Measurements from ENCODE around the gene PLEKHG2. TPM values are rescaled to one million over a fixed set of nuclear protein-coding genes. Genes with fewer than 3 reads are reported as not detected.

The PLEKHG2 gene
- total and polyA plus RNA-seq, 9 of the 15 experiments (the other 6 are each of a cell fraction or from before 2014, with no cell fraction given): 0.98 to 45.7 (median 9.8) TPM

DNA sequence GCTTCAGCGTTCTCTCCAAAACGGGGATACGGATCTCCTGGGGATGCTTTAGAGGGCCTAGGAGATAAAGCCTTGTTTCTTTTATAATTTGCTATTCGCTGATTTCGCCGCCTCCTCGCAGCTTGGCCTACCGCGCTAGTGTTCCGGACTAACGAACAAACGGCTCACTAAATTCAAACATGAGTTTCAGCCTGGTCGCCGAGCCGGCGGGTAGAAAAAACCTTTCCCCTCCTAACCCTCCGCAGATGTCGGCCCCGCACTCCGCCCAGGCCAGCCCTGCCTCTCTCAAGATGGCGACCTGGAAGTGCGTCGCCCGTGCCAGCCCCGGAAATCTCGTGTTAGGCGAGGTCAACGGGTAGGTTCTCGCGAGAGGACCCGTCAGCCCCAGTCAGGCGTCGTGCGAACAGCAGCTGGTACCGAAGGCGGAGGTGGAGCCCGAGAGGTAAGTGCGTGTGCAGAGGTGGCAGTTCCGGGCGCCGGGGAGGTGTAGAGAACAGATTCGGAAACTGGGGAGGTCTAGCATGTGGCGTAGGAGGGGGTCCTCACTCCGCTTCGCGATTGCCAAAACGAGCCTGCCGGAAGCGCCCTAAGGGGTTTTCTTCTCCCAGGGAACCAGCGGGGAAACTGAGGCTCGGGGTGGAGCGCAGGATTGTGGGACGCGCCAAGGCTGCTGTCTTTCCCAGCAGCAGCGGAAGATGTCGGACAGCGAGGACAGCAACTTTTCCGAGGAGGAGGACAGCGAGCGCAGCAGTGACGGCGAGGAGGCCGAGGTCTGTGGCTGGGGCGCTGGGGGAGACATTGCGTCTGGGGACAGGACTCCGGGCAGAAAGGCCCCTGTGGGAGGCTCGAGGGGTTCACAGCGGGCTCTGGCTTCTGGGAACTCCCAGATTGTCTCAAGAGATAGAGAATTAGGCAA, 33.0 kb downstream of the PLEKHG2 start, which contains the start of gene SUPT5H (continued):
- TF ChIP-seq, protein P1, sequence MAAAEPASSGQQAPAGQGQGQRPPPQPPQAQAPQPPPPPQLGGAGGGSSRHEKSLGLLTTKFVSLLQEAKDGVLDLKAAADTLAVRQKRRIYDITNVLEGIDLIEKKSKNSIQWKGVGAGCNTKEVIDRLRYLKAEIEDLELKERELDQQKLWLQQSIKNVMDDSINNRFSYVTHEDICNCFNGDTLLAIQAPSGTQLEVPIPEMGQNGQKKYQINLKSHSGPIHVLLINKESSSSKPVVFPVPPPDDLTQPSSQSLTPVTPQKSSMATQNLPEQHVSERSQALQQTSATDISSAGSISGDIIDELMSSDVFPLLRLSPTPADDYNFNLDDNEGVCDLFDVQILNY (CRISPR knock-in tag; IDR thresholded peaks at IDR 0.05): no peak
- TF ChIP-seq ILF3 (IDR thresholded peaks at IDR 0.05; ENCODE audit: borderline replicate concordance) (no peak), ZNF224 (CRISPR knock-in tag; IDR thresholded peaks at IDR 0.05) (no peak), XRCC3 (IDR thresholded peaks at IDR 0.05) (no peak), STAT5B (CRISPR knock-in tag; IDR thresholded peaks at IDR 0.05) (no peak), ZNF583 (CRISPR knock-in tag; IDR thresholded peaks at IDR 0.05) (no peak), CTBP1 (IDR thresholded peaks at IDR 0.05; ENCODE audit: borderline replicate concordance) (peak; percentile 62; the same call in 1 of the 2 replicates), ELF1 (tag; IDR thresholded peaks at IDR 0.05) (peak; percentile 96), ZNF239 (CRISPR knock-in tag; IDR thresholded peaks at IDR 0.05) (no peak), ZNF551 (CRISPR knock-in tag; IDR thresholded peaks at IDR 0.05) (no peak), SIRT6 (IDR thresholded peaks at IDR 0.05; ENCODE audit: low read depth, low read length) (no peak), TAF1 (IDR thresholded peaks at IDR 0.05; ENCODE audit: control insufficient read depth, extremely low read depth, insufficient read depth, low read length, severe bottlenecking) (peak; percentile 72), SOX6 (IDR thresholded peaks at IDR 0.05) (no peak)
- TF ChIP-seq, protein P2, sequence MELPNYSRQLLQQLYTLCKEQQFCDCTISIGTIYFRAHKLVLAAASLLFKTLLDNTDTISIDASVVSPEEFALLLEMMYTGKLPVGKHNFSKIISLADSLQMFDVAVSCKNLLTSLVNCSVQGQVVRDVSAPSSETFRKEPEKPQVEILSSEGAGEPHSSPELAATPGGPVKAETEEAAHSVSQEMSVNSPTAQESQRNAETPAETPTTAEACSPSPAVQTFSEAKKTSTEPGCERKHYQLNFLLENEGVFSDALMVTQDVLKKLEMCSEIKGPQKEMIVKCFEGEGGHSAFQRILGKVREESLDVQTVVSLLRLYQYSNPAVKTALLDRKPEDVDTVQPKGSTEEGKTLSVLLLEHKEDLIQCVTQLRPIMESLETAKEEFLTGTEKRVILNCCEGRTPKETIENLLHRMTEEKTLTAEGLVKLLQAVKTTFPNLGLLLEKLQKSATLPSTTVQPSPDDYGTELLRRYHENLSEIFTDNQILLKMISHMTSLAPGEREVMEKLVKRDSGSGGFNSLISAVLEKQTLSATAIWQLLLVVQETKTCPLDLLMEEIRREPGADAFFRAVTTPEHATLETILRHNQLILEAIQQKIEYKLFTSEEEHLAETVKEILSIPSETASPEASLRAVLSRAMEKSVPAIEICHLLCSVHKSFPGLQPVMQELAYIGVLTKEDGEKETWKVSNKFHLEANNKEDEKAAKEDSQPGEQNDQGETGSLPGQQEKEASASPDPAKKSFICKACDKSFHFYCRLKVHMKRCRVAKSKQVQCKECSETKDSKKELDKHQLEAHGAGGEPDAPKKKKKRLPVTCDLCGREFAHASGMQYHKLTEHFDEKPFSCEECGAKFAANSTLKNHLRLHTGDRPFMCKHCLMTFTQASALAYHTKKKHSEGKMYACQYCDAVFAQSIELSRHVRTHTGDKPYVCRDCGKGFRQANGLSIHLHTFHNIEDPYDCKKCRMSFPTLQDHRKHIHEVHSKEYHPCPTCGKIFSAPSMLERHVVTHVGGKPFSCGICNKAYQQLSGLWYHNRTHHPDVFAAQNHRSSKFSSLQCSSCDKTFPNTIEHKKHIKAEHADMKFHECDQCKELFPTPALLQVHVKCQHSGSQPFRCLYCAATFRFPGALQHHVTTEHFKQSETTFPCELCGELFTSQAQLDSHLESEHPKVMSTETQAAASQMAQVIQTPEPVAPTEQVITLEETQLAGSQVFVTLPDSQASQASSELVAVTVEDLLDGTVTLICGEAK (IDR thresholded peaks at IDR 0.05): peak; percentile 89
- TF ChIP-seq, protein P2 (CRISPR knock-in tag; IDR thresholded peaks at IDR 0.05): no peak
- TF ChIP-seq, protein P3, sequence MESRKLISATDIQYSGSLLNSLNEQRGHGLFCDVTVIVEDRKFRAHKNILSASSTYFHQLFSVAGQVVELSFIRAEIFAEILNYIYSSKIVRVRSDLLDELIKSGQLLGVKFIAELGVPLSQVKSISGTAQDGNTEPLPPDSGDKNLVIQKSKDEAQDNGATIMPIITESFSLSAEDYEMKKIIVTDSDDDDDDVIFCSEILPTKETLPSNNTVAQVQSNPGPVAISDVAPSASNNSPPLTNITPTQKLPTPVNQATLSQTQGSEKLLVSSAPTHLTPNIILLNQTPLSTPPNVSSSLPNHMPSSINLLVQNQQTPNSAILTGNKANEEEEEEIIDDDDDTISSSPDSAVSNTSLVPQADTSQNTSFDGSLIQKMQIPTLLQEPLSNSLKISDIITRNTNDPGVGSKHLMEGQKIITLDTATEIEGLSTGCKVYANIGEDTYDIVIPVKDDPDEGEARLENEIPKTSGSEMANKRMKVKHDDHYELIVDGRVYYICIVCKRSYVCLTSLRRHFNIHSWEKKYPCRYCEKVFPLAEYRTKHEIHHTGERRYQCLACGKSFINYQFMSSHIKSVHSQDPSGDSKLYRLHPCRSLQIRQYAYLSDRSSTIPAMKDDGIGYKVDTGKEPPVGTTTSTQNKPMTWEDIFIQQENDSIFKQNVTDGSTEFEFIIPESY (CRISPR knock-in tag; IDR thresholded peaks at IDR 0.05): no peak
